C4-2B (cell line): ENCODE measurements around the gene ZNF652.
"Not testable (repeated sequence)": the region's sequence is repeated elsewhere in the genome, so short reads cannot be mapped to it uniquely, and the experiment has no call there.

Experiments
- ZFX ChIP-seq: fragments of 450-650 bp; IDR thresholded peaks from 2 replicates; pipeline ENCODE4 v1.6.1; 2017
- TF ChIP-seq, protein P1 (sequence below): fragments of 450-650 bp; conservative IDR thresholded peaks from 2 replicates; pipeline ENCODE4 v1.5.1; 2017; ENCODE audit warnings: mild to moderate bottlenecking

DNA sequence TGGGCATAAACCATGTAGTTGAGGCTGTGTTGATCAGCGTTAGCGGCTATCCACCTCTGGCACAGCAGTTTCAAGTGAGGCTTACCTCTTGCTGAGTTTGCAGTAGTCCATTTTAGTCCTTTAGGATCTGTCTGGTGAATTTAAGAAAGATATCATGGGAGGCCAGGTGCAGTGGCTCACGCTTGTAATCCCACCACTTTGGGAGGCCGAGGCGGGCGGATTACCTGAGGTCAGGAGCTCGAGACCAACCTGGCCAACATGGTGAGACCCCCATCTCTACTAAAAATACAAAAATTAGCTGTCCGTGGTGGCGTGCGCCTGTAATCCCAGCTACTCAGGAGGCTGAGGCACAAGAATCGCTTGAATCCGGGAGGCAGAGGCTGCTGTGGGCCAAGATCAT is 86.1 kb downstream of the ZNF652 start:
- TF ChIP-seq, protein P1, sequence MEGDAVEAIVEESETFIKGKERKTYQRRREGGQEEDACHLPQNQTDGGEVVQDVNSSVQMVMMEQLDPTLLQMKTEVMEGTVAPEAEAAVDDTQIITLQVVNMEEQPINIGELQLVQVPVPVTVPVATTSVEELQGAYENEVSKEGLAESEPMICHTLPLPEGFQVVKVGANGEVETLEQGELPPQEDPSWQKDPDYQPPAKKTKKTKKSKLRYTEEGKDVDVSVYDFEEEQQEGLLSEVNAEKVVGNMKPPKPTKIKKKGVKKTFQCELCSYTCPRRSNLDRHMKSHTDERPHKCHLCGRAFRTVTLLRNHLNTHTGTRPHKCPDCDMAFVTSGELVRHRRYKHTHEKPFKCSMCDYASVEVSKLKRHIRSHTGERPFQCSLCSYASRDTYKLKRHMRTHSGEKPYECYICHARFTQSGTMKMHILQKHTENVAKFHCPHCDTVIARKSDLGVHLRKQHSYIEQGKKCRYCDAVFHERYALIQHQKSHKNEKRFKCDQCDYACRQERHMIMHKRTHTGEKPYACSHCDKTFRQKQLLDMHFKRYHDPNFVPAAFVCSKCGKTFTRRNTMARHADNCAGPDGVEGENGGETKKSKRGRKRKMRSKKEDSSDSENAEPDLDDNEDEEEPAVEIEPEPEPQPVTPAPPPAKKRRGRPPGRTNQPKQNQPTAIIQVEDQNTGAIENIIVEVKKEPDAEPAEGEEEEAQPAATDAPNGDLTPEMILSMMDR = not testable (repeated sequence)
- TF ChIP-seq ZFX = not testable (repeated sequence)
